SK-N-SH (cell line): Measurements from ENCODE around the gene IVNS1ABP.

ENCODE experiments used
- EZH2phosphoT487 ChIP-seq: fragments of 200-600 bp; sonication (generic); IDR thresholded peaks from 2 replicates; pipeline ENCODE4 v1.6.1; 2017; ENCODE audit warnings: low read depth, mixed run types, mild to moderate bottlenecking, antibody characterized with exemption, moderate library complexity, borderline replicate concordance
- FOSL2 ChIP-seq: IDR thresholded peaks from 2 replicates; pipeline ENCODE4 v1.4.0; 2012; ENCODE audit warnings: low read depth, mild to moderate bottlenecking, moderate library complexity, borderline replicate concordance
- FOXJ3 ChIP-seq: sonication (generic); formaldehyde crosslinking; IDR thresholded peaks from 2 replicates; pipeline ENCODE4 v1.5.1; 2020; ENCODE audit warnings: mild to moderate bottlenecking, missing genetic modification reagents
- FOXM1 ChIP-seq: IDR thresholded peaks from 2 replicates; pipeline ENCODE4 v1.4.0; 2012; ENCODE audit warnings: low read depth, mild to moderate bottlenecking
- POLR2AphosphoS5 ChIP-seq: IDR thresholded peaks from 2 replicates; pipeline ENCODE4 v1.6.1; 2012; ENCODE audit warnings: low read depth, low read length
- RCOR1 ChIP-seq: fragments of 150-350 bp; IDR thresholded peaks from 2 replicates; pipeline ENCODE4 v1.6.1; 2017; ENCODE audit warnings: antibody characterized with exemption, low read length
- TF ChIP-seq, protein P1 (sequence below): fragments of 200-600 bp; sonication (generic); IDR thresholded peaks from 2 replicates; pipeline ENCODE4 v1.6.1; 2017; ENCODE audit warnings: antibody characterized with exemption, mild to moderate bottlenecking, moderate library complexity
- TF ChIP-seq, protein P2 (sequence below): fragments of 150-350 bp; IDR thresholded peaks from 2 replicates; pipeline ENCODE4 v1.6.1; 2017; ENCODE audit warnings: antibody characterized with exemption, low read length, low read depth, borderline replicate concordance

DNA sequence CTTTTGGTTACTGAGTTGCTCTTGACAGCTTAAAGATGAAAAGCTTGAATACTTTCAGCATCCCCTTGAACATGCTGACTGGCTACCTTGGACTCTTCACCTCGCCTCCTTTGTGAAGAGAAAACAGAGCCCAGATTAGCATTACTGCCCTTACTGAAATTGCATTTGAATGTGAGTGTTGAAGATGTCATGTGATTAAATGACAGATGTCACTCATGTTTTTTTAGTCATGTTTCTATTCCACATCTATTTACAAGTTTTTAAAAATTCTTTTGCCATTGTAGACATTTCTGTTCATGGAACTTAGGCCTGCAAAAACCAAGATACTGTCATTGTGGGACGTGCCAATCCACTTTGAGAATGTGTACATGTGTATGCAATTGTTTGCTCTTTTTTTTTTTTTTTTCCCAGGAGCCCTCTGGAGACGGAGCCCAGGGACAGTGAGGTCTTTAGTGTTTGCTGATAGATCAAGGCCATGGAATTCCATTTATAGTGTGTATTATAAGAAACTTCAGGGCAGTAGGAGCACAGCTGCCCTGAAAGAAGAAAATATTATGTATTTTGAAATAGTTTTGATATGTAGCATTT, 25.7 kb upstream of the IVNS1ABP start:
- TF ChIP-seq FOSL2 = no peak
- no peak for TF ChIP-seq FOXM1
- TF ChIP-seq, protein P1, sequence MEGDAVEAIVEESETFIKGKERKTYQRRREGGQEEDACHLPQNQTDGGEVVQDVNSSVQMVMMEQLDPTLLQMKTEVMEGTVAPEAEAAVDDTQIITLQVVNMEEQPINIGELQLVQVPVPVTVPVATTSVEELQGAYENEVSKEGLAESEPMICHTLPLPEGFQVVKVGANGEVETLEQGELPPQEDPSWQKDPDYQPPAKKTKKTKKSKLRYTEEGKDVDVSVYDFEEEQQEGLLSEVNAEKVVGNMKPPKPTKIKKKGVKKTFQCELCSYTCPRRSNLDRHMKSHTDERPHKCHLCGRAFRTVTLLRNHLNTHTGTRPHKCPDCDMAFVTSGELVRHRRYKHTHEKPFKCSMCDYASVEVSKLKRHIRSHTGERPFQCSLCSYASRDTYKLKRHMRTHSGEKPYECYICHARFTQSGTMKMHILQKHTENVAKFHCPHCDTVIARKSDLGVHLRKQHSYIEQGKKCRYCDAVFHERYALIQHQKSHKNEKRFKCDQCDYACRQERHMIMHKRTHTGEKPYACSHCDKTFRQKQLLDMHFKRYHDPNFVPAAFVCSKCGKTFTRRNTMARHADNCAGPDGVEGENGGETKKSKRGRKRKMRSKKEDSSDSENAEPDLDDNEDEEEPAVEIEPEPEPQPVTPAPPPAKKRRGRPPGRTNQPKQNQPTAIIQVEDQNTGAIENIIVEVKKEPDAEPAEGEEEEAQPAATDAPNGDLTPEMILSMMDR = no peak
- no peak for TF ChIP-seq FOXJ3 (CRISPR knock-in tag)
- TF ChIP-seq, protein P2, sequence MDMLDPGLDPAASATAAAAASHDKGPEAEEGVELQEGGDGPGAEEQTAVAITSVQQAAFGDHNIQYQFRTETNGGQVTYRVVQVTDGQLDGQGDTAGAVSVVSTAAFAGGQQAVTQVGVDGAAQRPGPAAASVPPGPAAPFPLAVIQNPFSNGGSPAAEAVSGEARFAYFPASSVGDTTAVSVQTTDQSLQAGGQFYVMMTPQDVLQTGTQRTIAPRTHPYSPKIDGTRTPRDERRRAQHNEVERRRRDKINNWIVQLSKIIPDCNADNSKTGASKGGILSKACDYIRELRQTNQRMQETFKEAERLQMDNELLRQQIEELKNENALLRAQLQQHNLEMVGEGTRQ = no peak
- no peak for TF ChIP-seq RCOR1
- no peak for TF ChIP-seq EZH2phosphoT487
- no peak for TF ChIP-seq POLR2AphosphoS5
